ENCODE data around the gene BACH2. TPM values are rescaled to one million over a fixed set of nuclear protein-coding genes. Genes with fewer than 3 reads are reported as not detected.

Gene BACH2
- total and polyA plus RNA-seq, 2 donors (not counting 1 experiment from before 2014, with no cell fraction given), result 2.2 to 2.6 TPM

GRCh38 chr6:90080876-90081481 lies 215.7 kb downstream of the BACH2 start:
- Histone ChIP-seq H3K36me3 (ENCODE audit: control insufficient read depth, insufficient read depth, low read length) (no peaks in the 10 kb centered on the region), H3K9ac (ENCODE audit: insufficient read depth, low read length) (no peak overlapping the region), H3K27me3 (ENCODE audit: control insufficient read depth, insufficient read depth, low read length) (no peaks in the 10 kb centered on the region), H4K20me1 (ENCODE audit: control insufficient read depth, extremely low read depth, insufficient read depth, low read length) (no peaks in the 10 kb centered on the region), H3K27ac (ENCODE audit: insufficient read depth, low read length) (no peak overlapping the region), H3K4me2 (ENCODE audit: extremely low read depth, insufficient read depth, low read length) (peak overlapping the region; percentile 16), H3K79me2 (ENCODE audit: control insufficient read depth, insufficient read depth, low read length) (no peaks in the 10 kb centered on the region), H2AFZ (ENCODE audit: low read length) (no peak overlapping the region), H3K4me3 (replicated peaks in 1 of 4; ENCODE audit: control extremely low read depth in 1 of 4, insufficient read depth in 1 of 4, low read depth in 3 of 4, low read length in 4 of 4) (no peak overlapping the region), H3K4me1 (ENCODE audit: control insufficient read depth, extremely low read depth, insufficient read depth, low read length) (no peaks in the 10 kb centered on the region), H3K9me3 (ENCODE audit: control insufficient read depth, insufficient read depth, low read depth, low read length) (no peaks in the 10 kb centered on the region)
- no peak for DNase-seq (ENCODE audit: low read depth in 2 of 2)
- TF ChIP-seq EZH2 (IDR thresholded peaks at IDR 0.05; ENCODE audit: low read length, missing control alignments), result no peak
- TF ChIP-seq CTCF (conservative IDR thresholded peaks at IDR 0.05 in 1 of 2, IDR thresholded peaks at IDR 0.05 in 1 of 2; ENCODE audit: low read depth in 1 of 2, low read length in 2 of 2), result no peak

- no peak for TF ChIP-seq CTCF (conservative IDR thresholded peaks at IDR 0.05 in 1 of 2, IDR thresholded peaks at IDR 0.05 in 1 of 2; ENCODE audit: low read depth in 1 of 2, low read length in 2 of 2)
- TF ChIP-seq EZH2 (IDR thresholded peaks at IDR 0.05; ENCODE audit: low read length, missing control alignments), result no peak
- Histone ChIP-seq H3K9ac (ENCODE audit: insufficient read depth, low read length) (no peak overlapping the region), H3K27ac (ENCODE audit: insufficient read depth, low read length) (no peak overlapping the region)
Measured at GRCh38 chr6:90079560-90080490, 216.8 kb downstream of the BACH2 start.

GRCh38 chr6:90078513-90079289 lies 217.9 kb downstream of the BACH2 start:
- H3K27ac ChIP-seq (ENCODE audit: insufficient read depth, low read length), result no peak overlapping the region
- no peaks in the 10 kb centered on the region for H3K36me3 ChIP-seq (ENCODE audit: control insufficient read depth, insufficient read depth, low read length)
- no peaks in the 10 kb centered on the region for H3K27me3 ChIP-seq (ENCODE audit: control insufficient read depth, insufficient read depth, low read length)
- no peak overlapping the region for H3K4me3 ChIP-seq (replicated peaks in 1 of 4; ENCODE audit: control extremely low read depth in 1 of 4, insufficient read depth in 1 of 4, low read depth in 3 of 4, low read length in 4 of 4)
- no peaks in the 10 kb centered on the region for H3K9me3 ChIP-seq (ENCODE audit: control insufficient read depth, insufficient read depth, low read depth, low read length)
- DNase-seq (ENCODE audit: low read depth in 2 of 2), result peak in 1 of 2 donors; percentile 83
- no peaks in the 10 kb centered on the region for H4K20me1 ChIP-seq (ENCODE audit: control insufficient read depth, extremely low read depth, insufficient read depth, low read length)
- H3K4me1 ChIP-seq (ENCODE audit: control insufficient read depth, extremely low read depth, insufficient read depth, low read length), result no peaks in the 10 kb centered on the region
- no peak overlapping the region for H3K9ac ChIP-seq (ENCODE audit: insufficient read depth, low read length)
- no peak overlapping the region for H2AFZ ChIP-seq (ENCODE audit: low read length)
- no peaks in the 10 kb centered on the region for H3K79me2 ChIP-seq (ENCODE audit: control insufficient read depth, insufficient read depth, low read length)
- H3K4me2 ChIP-seq (ENCODE audit: extremely low read depth, insufficient read depth, low read length), result no peak overlapping the region
- no peak for TF ChIP-seq CTCF (conservative IDR thresholded peaks at IDR 0.05 in 1 of 2, IDR thresholded peaks at IDR 0.05 in 1 of 2; ENCODE audit: low read depth in 1 of 2, low read length in 2 of 2)
- TF ChIP-seq EZH2 (IDR thresholded peaks at IDR 0.05; ENCODE audit: low read length, missing control alignments), result no peak

More at GRCh38 chr6:90079560-90080490, 216.8 kb downstream of the BACH2 start:
- no peaks in the 10 kb centered on the region for H3K36me3 ChIP-seq (ENCODE audit: control insufficient read depth, insufficient read depth, low read length)
- DNase-seq (ENCODE audit: low read depth in 2 of 2), result no peak
- no peak overlapping the region for H2AFZ ChIP-seq (ENCODE audit: low read length)
- H3K9me3 ChIP-seq (ENCODE audit: control insufficient read depth, insufficient read depth, low read depth, low read length), result no peaks in the 10 kb centered on the region
- H3K4me1 ChIP-seq (ENCODE audit: control insufficient read depth, extremely low read depth, insufficient read depth, low read length), result no peaks in the 10 kb centered on the region
- no peaks in the 10 kb centered on the region for H3K79me2 ChIP-seq (ENCODE audit: control insufficient read depth, insufficient read depth, low read length)
- no peak overlapping the region for H3K4me3 ChIP-seq (replicated peaks in 1 of 4; ENCODE audit: control extremely low read depth in 1 of 4, insufficient read depth in 1 of 4, low read depth in 3 of 4, low read length in 4 of 4)
- no peaks in the 10 kb centered on the region for H3K27me3 ChIP-seq (ENCODE audit: control insufficient read depth, insufficient read depth, low read length)
- no peak overlapping the region for H3K4me2 ChIP-seq (ENCODE audit: extremely low read depth, insufficient read depth, low read length)
- no peaks in the 10 kb centered on the region for H4K20me1 ChIP-seq (ENCODE audit: control insufficient read depth, extremely low read depth, insufficient read depth, low read length)

Data from fibroblast of lung (primary cell).